K562 (cell line): ENCODE results near the gene TRIM38. TPM values are rescaled to one million over a fixed set of nuclear protein-coding genes. Genes with fewer than 3 reads are reported as not detected.
A peak's percentile ranks its signal among the peaks of the same experiment; 100 is the strongest.

Experiments used
- ATF4 ChIP-seq: fragments of 450-650 bp; formaldehyde crosslinking; IDR thresholded peaks from 2 replicates; pipeline ENCODE4 v1.4.0; 2022; ENCODE audit warnings: mild to moderate bottlenecking, moderate library complexity
- BRCA1 ChIP-seq, 2 experiments: fragments of 450-650 bp in 1 of 2; sonication (generic) in 1 of 2; formaldehyde crosslinking in 1 of 2; IDR thresholded peaks; 2 replicates each; pipeline versions ENCODE4 v1.5.0 to v1.6.1; 2017 to 2020; ENCODE audit warnings: mild to moderate bottlenecking in 1 of 2, missing genetic modification reagents in 1 of 2
- CHD1 ChIP-seq: fragments of 200-600 bp; sonication (generic); IDR thresholded peaks from one replicate; pipeline ENCODE4 v1.6.1; 2012; ENCODE audit warnings: mild to moderate bottlenecking, moderate library complexity, low read length, inconsistent platforms
- FOXJ3 ChIP-seq: sonication (generic); formaldehyde crosslinking; IDR thresholded peaks from 2 replicates; pipeline ENCODE4 v1.4.0; 2020; ENCODE audit warnings: mild to moderate bottlenecking, missing genetic modification reagents
- FOXP1 ChIP-seq: sonication (generic); formaldehyde crosslinking; IDR thresholded peaks from 2 replicates; pipeline ENCODE4 v1.8.0; 2022; ENCODE audit warnings: mild to moderate bottlenecking, missing genetic modification reagents
- GATAD2A ChIP-seq: fragments of 450-650 bp; IDR thresholded peaks from 2 replicates; pipeline ENCODE4 v1.6.1; 2017
- GTF2F1 ChIP-seq: IDR thresholded peaks from 2 replicates; pipeline ENCODE4 v1.6.1; 2011; ENCODE audit warnings: low read depth, low read length, improper control_type of control experiment
- HNRNPUL1 ChIP-seq: fragments of 200-400 bp; formaldehyde crosslinking; IDR thresholded peaks from 2 replicates; pipeline ENCODE4 v1.6.1; 2017; ENCODE audit warnings: low read length
- NR2C1 ChIP-seq, 2 experiments: fragments of 450-650 bp; IDR thresholded peaks; 2 replicates each; pipeline ENCODE4 v1.6.1; 2017; ENCODE audit warnings: mild to moderate bottlenecking in 2 of 2, antibody characterized with exemption in 1 of 2, inconsistent platforms in 1 of 2, missing compliant biosample characterization in 1 of 2, missing genetic modification characterization in 1 of 2
- RAD21 ChIP-seq, 2 experiments: fragments of 250-450 bp in 1 of 2; fragments of 450-650 bp in 1 of 2; sonication (Bioruptor Pico) in 1 of 2; formaldehyde crosslinking in 1 of 2; IDR thresholded peaks in 1 of 2; conservative IDR thresholded peaks in 1 of 2; 2 replicates each; pipeline versions ENCODE4 v1.4.0 to v1.8.0; 2020 to 2022; ENCODE audit warnings: mild to moderate bottlenecking in 2 of 2, moderate library complexity in 1 of 2
- RERE ChIP-seq: sonication (generic); formaldehyde crosslinking; IDR thresholded peaks from 2 replicates; pipeline ENCODE4 v1.8.0; 2023; ENCODE audit warnings: missing genetic modification reagents, mild to moderate bottlenecking, borderline replicate concordance
- RUNX1 ChIP-seq: sonication (generic); IDR thresholded peaks from 2 replicates; pipeline ENCODE4 v1.6.1; 2016; ENCODE audit warnings: antibody characterized with exemption, low read depth
- TAL1 ChIP-seq: fragments of 450-650 bp; IDR thresholded peaks from 2 replicates; pipeline ENCODE4 v1.6.1; 2016; ENCODE audit warnings: mild to moderate bottlenecking
- TARDBP ChIP-seq: fragments of 450-650 bp; IDR thresholded peaks from 2 replicates; pipeline ENCODE4 v1.6.1; 2016
- WHSC1 ChIP-seq: IDR thresholded peaks from one replicate; pipeline ENCODE4 v1.6.1; 2012; ENCODE audit warnings: low read length, control low read depth, inconsistent platforms
- ZEB2 ChIP-seq: fragments of 450-650 bp; IDR thresholded peaks from 2 replicates; pipeline ENCODE4 v1.6.1; 2016
- ZFP1 ChIP-seq: fragments of 450-650 bp; formaldehyde crosslinking; IDR thresholded peaks from 2 replicates; pipeline ENCODE4 v1.4.0; 2020; ENCODE audit warnings: mild to moderate bottlenecking, mixed read lengths
- ZNF239 ChIP-seq: fragments of 250-450 bp; sonication (Bioruptor Pico); IDR thresholded peaks from 2 replicates; pipeline ENCODE4 v1.4.0; 2020; ENCODE audit warnings: mild to moderate bottlenecking
- ZNF274 ChIP-seq: IDR thresholded peaks from 2 replicates; pipeline ENCODE4 v1.6.1; 2011; ENCODE audit warnings: low read depth, mild to moderate bottlenecking, low read length, moderate library complexity, borderline replicate concordance
- ZNF740 ChIP-seq, 3 experiments: fragments of 200-800 bp in 1 of 3; sonication (Bioruptor generic) in 1 of 3; sonication (generic) in 1 of 3; formaldehyde crosslinking in 1 of 3; IDR thresholded peaks; 2 replicates each; pipeline versions ENCODE4 v1.6.1 to v1.8.0; 2016 to 2022; ENCODE audit warnings: mild to moderate bottlenecking in 2 of 3, missing compliant biosample characterization in 2 of 3, missing genetic modification characterization in 2 of 3, missing genetic modification reagents in 1 of 3
- polyA plus RNA-seq, 8 experiments: library from polyadenylated mRNA; depleted of rRNA in 4 of 8; stranded (reverse) in 5 of 8; unstranded in 3 of 8; fragments of >200 nt; fragmentation: Nextera tagmentation in 2 of 8; fragmentation: Illumina TruSeq in 1 of 8; extraction: Ambion mirVana in 2 of 8; extraction: Trizol in 1 of 8; gene quantifications; 2 replicates each; pipeline versions ENCODE4 v1.2.1 to v1.2.3, GENCODE V29; 2011 to 2014; ENCODE audit warnings: inconsistent platforms in 1 of 8, missing spikeins in 1 of 8
- total RNA-seq, 7 experiments: library from RNA; depleted of rRNA in 6 of 7; stranded (reverse); fragments of >200 nt in 6 of 7; fragmentation: Illumina TruSeq in 2 of 7; extraction: Trizol in 2 of 7; gene quantifications; 2 replicates each; pipeline versions ENCODE4 v1.2.1 to v1.2.3, GENCODE V29; 2011 to 2021; ENCODE audit warnings: low replicate concordance in 1 of 7

The TRIM38 gene
- total and polyA plus RNA-seq, 9 of the 15 experiments (the other 6 are each of a cell fraction or from before 2014, with no cell fraction given), result 1.7 to 6.7 (median 6.3) TPM

GRCh38 chr6:26025894-26026832 is 63.6 kb downstream of the TRIM38 start (continued):
- TF ChIP-seq RUNX1, result 0 out of 2 replicates have a peak, but pooled peaks have one; percentile 64
- no peak for TF ChIP-seq GATAD2A
- TF ChIP-seq ATF4 (CRISPR knock-in tag), result no peak; the same call in 1 of the 2 replicates
- TF ChIP-seq RERE, result peak; percentile 86; the same call in 1 of the 2 replicates
- no peak; the same call in 1 of the 2 replicates for TF ChIP-seq TARDBP
- TF ChIP-seq ZNF239 (CRISPR knock-in tag), result 0 out of 2 replicates have a peak, but pooled peaks have one; percentile 17
- peak; percentile 48 to 77 for TF ChIP-seq RAD21 (CRISPR knock-in tag; conservative IDR thresholded peaks at IDR 0.05 in 1 of 2, IDR thresholded peaks at IDR 0.05 in 1 of 2)
- TF ChIP-seq ZEB2, result no peak; the same call in 1 of the 2 replicates
- TF ChIP-seq CHD1, result no peak
- peak; percentile 91 for TF ChIP-seq HNRNPUL1
- peak; percentile 64 for TF ChIP-seq ZFP1 (CRISPR knock-in tag)
- TF ChIP-seq GTF2F1, result peak; percentile 72; the same call in 1 of the 2 replicates
- TF ChIP-seq WHSC1, result no peak
- no peak for TF ChIP-seq TAL1
- TF ChIP-seq ZNF274, result no peak
- TF ChIP-seq NR2C1 (IDR thresholded peaks at IDR 0.05), result peak; percentile 26; the same call in 1 of the 2 replicates
- no peak for TF ChIP-seq NR2C1 (tag; IDR thresholded peaks at IDR 0.05)
- TF ChIP-seq FOXP1 (CRISPR knock-in tag), result no peak; the same call in none of the 2 replicates
- TF ChIP-seq FOXJ3 (CRISPR knock-in tag), result no peak
- TF ChIP-seq BRCA1 (IDR thresholded peaks at IDR 0.05), result no peak
- TF ChIP-seq BRCA1 (CRISPR knock-in tag; IDR thresholded peaks at IDR 0.05), result no peak
- no peak for TF ChIP-seq ZNF740 (CRISPR knock-in tag; IDR thresholded peaks at IDR 0.05)
- no peak for TF ChIP-seq ZNF740 (tag; IDR thresholded peaks at IDR 0.05)
